CD4-positive, alpha-beta T cell treated with Interleukin-15 for 1 hour (primary cell): Measurements from ENCODE around the gene ITGB7.
A peak's percentile ranks its signal among the peaks of the same experiment; 100 is the strongest.

ENCODE experiments used
- DNase-seq: peaks from one replicate; pipeline ENCODE4 v3.0.0-alpha.2; 2020

Gene ITGB7

GRCh38 chr12:53207042-53207441 is at the start of gene ITGB7:
TSS of gene ITGB7 (minus strand) at chr12:53207251. CDS start at chr12:53200443, 6,808 bp downstream.
- peak; percentile 78 for DNase-seq

GRCh38 chr12:53255996-53256395 is 48.9 kb upstream of the ITGB7 start:
- no peak for DNase-seq

GRCh38 chr12:53254816-53255545 is 47.9 kb upstream of the ITGB7 start:
- DNase-seq = no peak

GRCh38 chr12:53253298-53253697 is 46.2 kb upstream of the ITGB7 start:
- DNase-seq = no peak

- no peak for DNase-seq
Measured at GRCh38 chr12:53252349-53252916, 45.4 kb upstream of the ITGB7 start.

- peak; percentile 66 for DNase-seq
Measured at GRCh38 chr12:53251477-53252348, 44.7 kb upstream of the ITGB7 start.

- no peak for DNase-seq
Measured at GRCh38 chr12:53245286-53245685, 38.2 kb upstream of the ITGB7 start.

- DNase-seq = no peak
Measured at GRCh38 chr12:53244337-53244736, 37.3 kb upstream of the ITGB7 start.

GRCh38 chr12:53241623-53242412 is 34.8 kb upstream of the ITGB7 start:
- no peak for DNase-seq

GRCh38 chr12:53239643-53240258 is 32.7 kb upstream of the ITGB7 start:
- DNase-seq = no peak

- DNase-seq = peak; percentile 68
Measured at GRCh38 chr12:53236443-53237111, 29.5 kb upstream of the ITGB7 start.

GRCh38 chr12:53235742-53236442 is 28.8 kb upstream of the ITGB7 start:
- no peak for DNase-seq

GRCh38 chr12:53235164-53235563 is 28.1 kb upstream of the ITGB7 start:
- no peak for DNase-seq

- DNase-seq = no peak
Measured at GRCh38 chr12:53234271-53234914, 27.3 kb upstream of the ITGB7 start.

GRCh38 chr12:53233671-53234121 is 26.6 kb upstream of the ITGB7 start:
- no peak for DNase-seq

- peak; percentile 37 for DNase-seq
Measured at GRCh38 chr12:53232646-53233461, 25.8 kb upstream of the ITGB7 start.

GRCh38 chr12:53231921-53232645 is 25.0 kb upstream of the ITGB7 start, which contains the start of gene RARG:
TSS of gene RARG (minus strand) at chr12:53232209. CDS start at chr12:53227545, 4,664 bp downstream.
- DNase-seq = peak; percentile 62

GRCh38 chr12:53231671-53231920 is 24.5 kb upstream of the ITGB7 start:
- DNase-seq = no peak
